Caco-2 (cell line): Measurements from ENCODE around the gene BRINP3. TPM values are rescaled to one million over a fixed set of nuclear protein-coding genes. Genes with fewer than 3 reads are reported as not detected.
A peak's percentile ranks its signal among the peaks of the same experiment; 100 is the strongest.

Source experiments
- BruUV-seq: library from RNA; stranded (reverse); fragments of 400-500 nt; replicated peaks from 2 replicates; lab custom pipeline; 2021; lab: Mats Ljungman, UMichigan
- CTCF ChIA-PET: fragments of 300-600 bp; sonication (Branson Sonifier 250); formaldehyde crosslinking; loops from one replicate; lab custom pipeline; 2022; ENCODE audit warnings: antibody characterized with exemption; lab: Charles Lee
- POLR2A ChIA-PET: fragments of 300-600 bp; sonication (Branson Sonifier 250); formaldehyde crosslinking; loops from one replicate; lab custom pipeline; 2022; ENCODE audit warnings: antibody characterized with exemption; lab: Charles Lee
- DNase-seq, 2 experiments: peaks; one replicate each; pipeline versions ENCODE4 v3.0.0 to v3.0.0-alpha.2; 2020 to 2022
- H3K27me3 ChIP-seq: replicated peaks from 2 replicates; pipeline ENCODE4 v1.6.0; 2011; ENCODE audit warnings: low read length; ENCODE audit not compliant: control insufficient read depth, insufficient read depth
- H3K36me3 ChIP-seq: 2 replicates; pipeline ENCODE4 v1.5.1; 2011; ENCODE audit warnings: low read length; ENCODE audit not compliant: control insufficient read depth, insufficient read depth
- H3K4me1 ChIP-seq: fragments of 250-450 bp; sonication (Bioruptor Pico); 2 replicates; pipeline ENCODE4 v1.5.1; 2020; ENCODE audit warnings: mild to moderate bottlenecking
- H3K4me3 ChIP-seq: 2 replicates; pipeline ENCODE4 v1.5.1; 2011; ENCODE audit warnings: low read depth, mild to moderate bottlenecking, control low read depth, low read length
- H3K9me3 ChIP-seq: fragments of 250-450 bp; sonication (Bioruptor Pico); 2 replicates; pipeline ENCODE4 v1.5.1; 2020; ENCODE audit warnings: mild to moderate bottlenecking, moderate library complexity
- H3K27ac Mint-ChIP-seq: one replicate; pipeline ENCODE4 v1.8.0; 2022; ENCODE audit warnings: mixed read lengths; ENCODE audit not compliant: unreplicated experiment
- H3K27me3 Mint-ChIP-seq: one replicate; pipeline ENCODE4 v1.8.0; 2022; ENCODE audit warnings: mixed read lengths; ENCODE audit not compliant: insufficient read depth, unreplicated experiment
- H3K36me3 Mint-ChIP-seq: one replicate; pipeline ENCODE4 v1.8.0; 2022; ENCODE audit warnings: mild to moderate bottlenecking, mixed read lengths; ENCODE audit not compliant: insufficient read depth, unreplicated experiment
- H3K4me1 Mint-ChIP-seq: one replicate; pipeline ENCODE4 v1.8.0; 2022; ENCODE audit warnings: low read depth, mixed read lengths; ENCODE audit not compliant: unreplicated experiment
- H3K4me3 Mint-ChIP-seq: one replicate; pipeline ENCODE4 v1.8.0; 2022; ENCODE audit warnings: mild to moderate bottlenecking, moderate library complexity, mixed read lengths; ENCODE audit not compliant: unreplicated experiment
- H3K9me3 Mint-ChIP-seq: one replicate; pipeline ENCODE4 v1.8.0; 2022; ENCODE audit warnings: mixed read lengths; ENCODE audit not compliant: unreplicated experiment
- CTCF ChIP-seq, 2 experiments: fragments of 200-600 bp in 1 of 2; IDR thresholded peaks; 1 replicate in 1 of 2; 2 replicates in 1 of 2; pipeline versions ENCODE4 v1.5.1 to v1.8.0; 2011 to 2022; ENCODE audit warnings: antibody characterized with exemption in 1 of 2, control low read depth in 1 of 2, inconsistent platforms in 1 of 2, low read depth in 1 of 2, low read length in 1 of 2, mild to moderate bottlenecking in 1 of 2, moderate library complexity in 1 of 2; ENCODE audit not compliant: insufficient read depth in 1 of 2, severe bottlenecking in 1 of 2, unreplicated experiment in 1 of 2
- intact Hi-C: fragments of 100-400 bp; cut with micrococcal nuclease; formaldehyde crosslinking; loops from one replicate; pipeline ENCODE4 v1.10.0; 2022; ENCODE audit not compliant: unreplicated experiment
- total RNA-seq: library from RNA; stranded (reverse); gene quantifications from 2 replicates; pipeline ENCODE4 v1.2.3, GENCODE V29; 2022

The BRINP3 gene
- total RNA-seq, 1 experiment from 2014 or later = not detected

- no peaks in the 10 kb centered on the region for H3K4me1 Mint-ChIP-seq
- no peak for DNase-seq
- no peak for TF ChIP-seq CTCF (IDR thresholded peaks at IDR 0.05; ENCODE audit: insufficient read depth in 1 of 2, low read depth in 1 of 2, low read length in 1 of 2, severe bottlenecking in 1 of 2, unreplicated experiment in 1 of 2)
- no peaks in the 10 kb centered on the region for H3K9me3 Mint-ChIP-seq
- ChIA-PET POLR2A (no interaction called here), CTCF (no interaction called here)
- BruUV-seq = no TSS peak
- no peaks in the 10 kb centered on the region for H3K27me3 Mint-ChIP-seq
- intact Hi-C loops = no loop called here
- Histone ChIP-seq H3K4me3 (no peak overlapping the region), H3K36me3 (no peaks in the 10 kb centered on the region), H3K9me3 (no peaks in the 10 kb centered on the region), H3K4me1 (no peaks in the 10 kb centered on the region), H3K27me3 (no peaks in the 10 kb centered on the region)
- no peak overlapping the region for H3K4me3 Mint-ChIP-seq
- no peaks in the 10 kb centered on the region for H3K36me3 Mint-ChIP-seq
- no peak overlapping the region for H3K27ac Mint-ChIP-seq
These were observed 154.1 kb downstream of the BRINP3 start for GRCh38 chr1:190323530-190323929.

GRCh38 chr1:190322274-190322673 lies 155.4 kb downstream of the BRINP3 start:
- no TSS peak for BruUV-seq
- Histone ChIP-seq H3K9me3 (no peaks in the 10 kb centered on the region), H3K27me3 (no peaks in the 10 kb centered on the region), H3K36me3 (no peaks in the 10 kb centered on the region), H3K4me1 (no peaks in the 10 kb centered on the region), H3K4me3 (no peak overlapping the region)
- Mint-ChIP-seq H3K9me3 (no peaks in the 10 kb centered on the region), H3K27me3 (no peaks in the 10 kb centered on the region), H3K36me3 (no peaks in the 10 kb centered on the region), H3K27ac (no peak overlapping the region), H3K4me3 (no peak overlapping the region), H3K4me1 (no peaks in the 10 kb centered on the region)
- DNase-seq = no peak
- POLR2A ChIA-PET = no interaction called here
- intact Hi-C loops = no loop called here
- CTCF ChIA-PET = no interaction called here
- TF ChIP-seq CTCF (IDR thresholded peaks at IDR 0.05; ENCODE audit: insufficient read depth in 1 of 2, low read depth in 1 of 2, low read length in 1 of 2, severe bottlenecking in 1 of 2, unreplicated experiment in 1 of 2) = no peak

- POLR2A ChIA-PET = no interaction called here
These were observed 156.7 kb downstream of the BRINP3 start for GRCh38 chr1:190320952-190321351.

More at GRCh38 chr1:190320952-190321351, 156.7 kb downstream of the BRINP3 start:
- no TSS peak for BruUV-seq
- H3K9me3 ChIP-seq = no peaks in the 10 kb centered on the region
- no peaks in the 10 kb centered on the region for H3K4me1 ChIP-seq
- Mint-ChIP-seq H3K4me1 (no peaks in the 10 kb centered on the region), H3K36me3 (no peaks in the 10 kb centered on the region), H3K27me3 (no peaks in the 10 kb centered on the region), H3K27ac (no peak overlapping the region), H3K9me3 (no peaks in the 10 kb centered on the region), H3K4me3 (no peak overlapping the region)
- intact Hi-C loops = loop anchor here (1.0 kb wide), 2 partner anchors 462 to 613 kb away; no protein-coding TSS in a partner anchor
- H3K36me3 ChIP-seq = no peaks in the 10 kb centered on the region
- peak in 1 of 2 experiments; percentile 4 for DNase-seq
- no peak overlapping the region for H3K4me3 ChIP-seq
- TF ChIP-seq CTCF (IDR thresholded peaks at IDR 0.05; ENCODE audit: insufficient read depth in 1 of 2, low read depth in 1 of 2, low read length in 1 of 2, severe bottlenecking in 1 of 2, unreplicated experiment in 1 of 2) = peak in 1 of 2 experiments; percentile 45
- CTCF ChIA-PET = interaction anchor here (0.6 to 1.0 kb wide), 2 partner anchors 272 to 613 kb away, joined by 4 to 7 read pairs; no protein-coding TSS in a partner anchor
- no peaks in the 10 kb centered on the region for H3K27me3 ChIP-seq
